ENCODE measurements around the gene GNAI3. TPM values are rescaled to one million over a fixed set of nuclear protein-coding genes. Genes with fewer than 3 reads are reported as not detected.

GNAI3 gene
- total RNA-seq, 4 donors from 2014 or later, result 5.9 to 7.2 (median 6.6) TPM

DNA sequence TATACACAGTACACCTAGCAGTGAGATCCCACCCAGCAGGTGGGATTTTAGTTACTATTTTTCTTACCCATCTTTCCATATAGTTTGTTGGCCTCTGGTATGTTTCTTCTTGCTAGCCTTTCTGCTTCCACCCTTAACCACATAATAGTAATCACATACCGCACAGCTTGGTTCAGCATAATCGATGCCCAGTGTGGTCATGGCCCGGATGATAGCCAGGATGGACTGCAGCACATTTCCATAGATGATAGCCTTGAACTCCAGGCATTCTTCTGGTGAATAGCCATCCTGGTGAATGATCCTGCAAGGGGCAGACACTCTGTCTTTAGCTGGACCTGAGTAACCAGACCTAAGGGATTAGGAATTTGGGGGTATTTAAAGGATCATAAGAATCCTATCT lies 61.5 kb downstream of the GNAI3 start:
- intact Hi-C loops (cut with DNase I), result no loop called here
- no peak for DNase-seq (ENCODE audit: extremely low spot score)
- TF ChIP-seq POLR2AphosphoS5 (IDR thresholded peaks at IDR 0.05) (no peak), CTCF (IDR thresholded peaks at IDR 0.05) (no peak), EP300 (IDR thresholded peaks at IDR 0.05) (no peak), POLR2A (IDR thresholded peaks at IDR 0.05; ENCODE audit: low read depth) (no peak)

DNA sequence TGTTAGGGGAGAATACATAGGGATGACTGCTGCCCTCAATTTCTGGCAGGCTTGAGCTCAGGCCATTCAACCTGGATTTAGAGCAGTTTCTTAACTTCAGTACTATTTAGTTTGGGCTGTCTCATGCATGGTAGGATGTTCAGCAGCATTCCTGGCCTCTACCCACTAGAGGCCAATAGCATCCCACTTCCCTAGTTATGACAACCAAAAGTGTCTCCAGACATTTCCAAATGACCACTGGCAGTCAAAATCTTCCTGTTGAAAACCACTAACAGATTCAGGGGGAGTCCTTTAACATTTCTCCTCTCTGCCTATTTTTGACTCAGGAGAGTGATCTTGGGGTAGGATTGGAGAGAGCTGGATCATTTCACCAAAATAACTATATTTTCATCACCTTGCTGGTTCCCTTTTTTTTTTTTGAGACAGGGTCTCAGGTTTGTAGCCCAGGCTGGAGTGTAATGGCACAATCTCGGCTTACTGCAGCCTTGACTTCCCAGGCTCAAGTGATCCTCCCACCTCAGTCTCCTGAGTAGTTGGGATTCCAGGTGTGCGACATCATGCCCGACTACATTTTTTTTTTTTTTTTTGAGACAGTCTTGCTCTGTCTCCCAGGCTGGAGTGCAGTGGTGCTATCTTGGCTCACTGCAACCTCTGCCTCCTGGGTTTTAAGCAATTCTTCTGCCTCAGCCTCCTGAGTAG lies 62.3 kb downstream of the GNAI3 start:
- TF ChIP-seq POLR2A (IDR thresholded peaks at IDR 0.05; ENCODE audit: low read depth) (no peak), POLR2AphosphoS5 (IDR thresholded peaks at IDR 0.05) (no peak), EP300 (IDR thresholded peaks at IDR 0.05) (no peak), CTCF (IDR thresholded peaks at IDR 0.05) (no peak)
- no peaks in the 10 kb centered on the region for H3K36me3 ChIP-seq
- H3K4me3 ChIP-seq, result no peak overlapping the region
- H3K4me1 ChIP-seq, result peaks cover 0 to 3% (median 0%) of the 10 kb centered on the region in 4 donors
- DNase-seq (ENCODE audit: extremely low spot score), result no peak
- no peaks in the 10 kb centered on the region for H3K9me3 ChIP-seq
- H3K27ac ChIP-seq (replicated peaks in 1 of 4), result no peak overlapping the region
- intact Hi-C loops (cut with DNase I), result no loop called here
- 68% methylated on average over 3 of the region's 3 CpGs for WGBS
- no peaks in the 10 kb centered on the region for H3K27me3 ChIP-seq

More for the DNA sequence above, 61.5 kb downstream of the GNAI3 start:
- H3K27ac ChIP-seq (replicated peaks in 1 of 4), result no peak overlapping the region
- no peaks in the 10 kb centered on the region for H3K9me3 ChIP-seq
- WGBS, result 96% methylated on average over 3 of the region's 3 CpGs
- H3K27me3 ChIP-seq, result no peaks in the 10 kb centered on the region
- H3K4me1 ChIP-seq, result peaks cover 0 to 3% (median 0%) of the 10 kb centered on the region in 4 donors
- H3K36me3 ChIP-seq, result no peaks in the 10 kb centered on the region
- H3K4me3 ChIP-seq, result no peak overlapping the region

DNA sequence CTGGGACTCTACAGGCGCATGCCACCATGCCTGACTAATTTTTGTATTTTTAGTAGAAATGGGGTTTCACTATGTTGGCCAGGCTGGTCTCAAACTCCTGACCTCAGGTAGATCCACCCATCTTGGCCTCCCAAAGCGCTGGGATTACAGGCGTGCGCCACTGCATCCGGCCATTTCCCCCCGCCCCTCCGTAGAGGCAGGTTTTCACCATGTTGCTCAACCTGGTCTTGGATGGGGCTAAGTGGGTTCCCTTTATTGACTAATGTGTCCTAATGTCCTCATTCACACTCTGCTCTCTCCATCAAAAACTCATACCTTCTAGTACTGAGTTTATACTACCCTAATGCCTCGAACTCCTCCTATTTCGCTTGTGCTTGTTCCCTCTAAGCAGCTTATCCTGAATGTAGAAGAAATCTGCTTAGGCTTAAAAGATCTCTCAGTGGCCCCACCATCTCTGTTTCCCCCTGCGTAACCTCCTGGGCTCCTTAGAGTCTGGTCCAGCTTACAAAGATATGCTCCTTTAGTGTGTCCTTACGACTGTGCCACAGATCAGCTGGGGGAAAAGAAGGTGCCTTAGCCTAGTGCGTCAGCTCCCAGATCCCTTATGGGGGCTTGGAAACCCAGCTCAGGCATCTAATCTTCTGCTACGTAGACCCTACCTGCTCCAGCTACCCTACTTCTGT lies 63.0 kb downstream of the GNAI3 start:
- Histone ChIP-seq H3K36me3 (no peaks in the 10 kb centered on the region), H3K27ac (replicated peaks in 1 of 4) (no peak overlapping the region), H3K9me3 (no peaks in the 10 kb centered on the region), H3K27me3 (no peaks in the 10 kb centered on the region), H3K4me1 (peaks cover 0 to 3% (median 0%) of the 10 kb centered on the region in 4 donors), H3K4me3 (no peak overlapping the region)
- intact Hi-C loops (cut with DNase I), result no loop called here
- DNase-seq (ENCODE audit: extremely low spot score), result no peak
- WGBS, result 93% methylated on average over 13 of the region's 13 CpGs
- no peak for TF ChIP-seq POLR2AphosphoS5 (IDR thresholded peaks at IDR 0.05)
- no peak for TF ChIP-seq CTCF (IDR thresholded peaks at IDR 0.05)

DNA sequence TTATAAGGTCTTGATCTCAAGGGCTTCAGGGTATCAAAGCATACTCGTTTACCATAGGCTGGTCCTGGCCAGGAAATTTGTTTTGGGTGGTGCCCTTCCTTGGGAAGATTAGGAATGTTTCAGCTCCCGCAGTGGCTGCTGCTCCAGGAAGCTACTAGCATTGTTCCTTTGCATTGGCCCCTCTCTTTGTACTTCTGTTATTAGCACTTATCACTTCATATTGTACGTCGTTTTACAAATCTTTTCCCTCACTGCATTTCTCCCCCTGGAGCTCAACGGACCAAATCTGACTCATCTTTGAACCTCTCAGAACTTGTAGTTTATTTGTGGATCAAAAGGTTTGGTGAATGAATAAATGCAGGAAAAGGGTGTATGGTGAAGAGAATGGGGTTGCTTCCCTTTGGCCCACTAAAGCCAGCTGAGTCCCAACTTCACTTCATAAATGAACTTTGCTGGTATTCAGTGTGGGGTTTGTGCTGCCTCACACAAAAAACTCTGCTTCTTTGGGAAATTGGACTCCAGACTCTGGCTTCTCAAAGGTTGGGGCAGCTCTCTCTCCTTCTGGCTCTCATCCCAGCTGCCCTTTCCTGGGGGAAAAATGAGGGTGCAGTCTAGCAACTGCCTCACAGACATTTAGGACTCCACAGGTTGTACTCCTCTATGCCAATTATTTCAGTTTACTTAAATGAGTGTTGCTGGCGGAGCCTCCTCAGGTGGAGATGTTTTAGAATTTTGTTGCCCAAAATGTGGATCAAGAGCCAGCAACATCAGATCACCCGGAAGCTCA lies 65.1 kb downstream of the GNAI3 start:
- Histone ChIP-seq H3K4me1 (peaks cover 0 to 3% (median 0%) of the 10 kb centered on the region in 4 donors), H3K9me3 (no peaks in the 10 kb centered on the region), H3K27me3 (no peaks in the 10 kb centered on the region), H3K27ac (replicated peaks in 1 of 4) (no peak overlapping the region), H3K36me3 (no peaks in the 10 kb centered on the region), H3K4me3 (no peak overlapping the region)
- TF ChIP-seq EP300 (IDR thresholded peaks at IDR 0.05) (no peak), POLR2AphosphoS5 (IDR thresholded peaks at IDR 0.05) (no peak), CTCF (IDR thresholded peaks at IDR 0.05) (no peak), POLR2A (IDR thresholded peaks at IDR 0.05; ENCODE audit: low read depth) (no peak)
- intact Hi-C loops (cut with DNase I), result no loop called here
- no peak for DNase-seq (ENCODE audit: extremely low spot score)
- 62% methylated on average over 7 of the region's 7 CpGs for WGBS

Data from esophagus muscularis mucosa (tissue), 4 donors.